ENCODE data around the gene PRIMA1. TPM values are rescaled to one million over a fixed set of nuclear protein-coding genes. Genes with fewer than 3 reads are reported as not detected.

The PRIMA1 gene
- polyA plus RNA-seq, 1 of the 3 experiments (the other 2 are of a cell fraction), result 0.18 TPM

GRCh38 chr14:93825235-93825553 is 36.9 kb upstream of the PRIMA1 start:
- WGBS (ENCODE audit: low lambda C conversion rate), result 13% methylated on average over 6 of the region's 14 CpGs
- no peak overlapping the region for H3K4me2 ChIP-seq
- ChIA-PET POLR2A (no interaction called here), CTCF (interaction anchor here (0.8 to 2.2 kb wide), 10 partner anchors 10 to 173 kb away, joined by 3 to 7 read pairs (median 4); no protein-coding TSS in a partner anchor)
- H3K9me3 ChIP-seq, result no peaks in the 10 kb centered on the region
- H3K9ac ChIP-seq, result no peak overlapping the region
- H3K27me3 ChIP-seq (ENCODE audit: insufficient read depth), result no peaks in the 10 kb centered on the region
- no peaks in the 10 kb centered on the region for H4K20me1 ChIP-seq (ENCODE audit: insufficient read depth)
- H3K9me2 ChIP-seq, result no peaks in the 10 kb centered on the region
- TF ChIP-seq RXRA (IDR thresholded peaks at IDR 0.05; ENCODE audit: borderline replicate concordance, low read depth) (no peak), JUND (IDR thresholded peaks at IDR 0.05) (no peak), PBX3 (IDR thresholded peaks at IDR 0.05) (no peak), EP300 (IDR thresholded peaks at IDR 0.05; ENCODE audit: borderline replicate concordance in 1 of 2, low read depth in 1 of 2, low read length in 1 of 2) (no peak), ELF1 (IDR thresholded peaks at IDR 0.05) (no peak), SIN3A (IDR thresholded peaks at IDR 0.05; ENCODE audit: borderline replicate concordance, low read depth, low read length) (no peak), FOSL2 (IDR thresholded peaks at IDR 0.05; ENCODE audit: borderline replicate concordance, low read depth) (no peak), EZH2phosphoT487 (IDR thresholded peaks at IDR 0.05; ENCODE audit: borderline replicate concordance, low read depth) (no peak), USF1 (IDR thresholded peaks at IDR 0.05; ENCODE audit: borderline replicate concordance, low read depth) (no peak), POLR2AphosphoS5 (IDR thresholded peaks at IDR 0.05; ENCODE audit: low read depth, low read length) (no peak), TAF1 (IDR thresholded peaks at IDR 0.05; ENCODE audit: borderline replicate concordance, low read depth, low read length) (no peak), MEF2A (IDR thresholded peaks at IDR 0.05; ENCODE audit: borderline replicate concordance, low read depth) (no peak), USF2 (IDR thresholded peaks at IDR 0.05; ENCODE audit: borderline replicate concordance, low read depth, low read length) (no peak), FOXM1 (IDR thresholded peaks at IDR 0.05; ENCODE audit: low read depth) (no peak), GATA2 (CRISPR knock-in tag; IDR thresholded peaks at IDR 0.05) (no peak), RFX5 (IDR thresholded peaks at IDR 0.05; ENCODE audit: low read length) (no peak), CTCF (IDR thresholded peaks at IDR 0.05) (no peak), RAD21 (IDR thresholded peaks at IDR 0.05; ENCODE audit: low read length) (no peak), NRF1 (IDR thresholded peaks at IDR 0.05; ENCODE audit: low read depth, low read length) (no peak)
- no peak overlapping the region for H3K4me3 ChIP-seq (ENCODE audit: low read depth in 2 of 2, low read length in 1 of 2)
- no peak overlapping the region for H2AFZ ChIP-seq (ENCODE audit: low read depth)
- no peak for DNase-seq
- H3K27ac ChIP-seq (ENCODE audit: low read depth in 2 of 2, low read length in 1 of 2), result no peak overlapping the region
- no peaks in the 10 kb centered on the region for H3F3A ChIP-seq (replicated peaks; ENCODE audit: insufficient read depth)
- peaks cover 0 to 7% of the 10 kb centered on the region in 2 experiments; a peak in 1 of 4 replicates for H3K4me1 ChIP-seq (ENCODE audit: control insufficient read depth in 1 of 2, insufficient read depth in 2 of 2, low read depth in 1 of 2, low read length in 1 of 2)
- no peaks in the 10 kb centered on the region for H3K36me3 ChIP-seq (replicated peaks in 1 of 2; ENCODE audit: control insufficient read depth in 1 of 2, insufficient read depth in 2 of 2, low read length in 1 of 2)
- H3K79me2 ChIP-seq (ENCODE audit: insufficient read depth), result no peaks in the 10 kb centered on the region

All from SK-N-SH (cell line).